SK-N-SH (cell line): ENCODE data around the gene PPP1R27. TPM values are rescaled to one million over a fixed set of nuclear protein-coding genes. Genes with fewer than 3 reads are reported as not detected.

ENCODE experiments used
- CTCF ChIA-PET: fragments of 300-600, 350-600 bp; formaldehyde crosslinking; extraction: SDS; loops from one replicate; lab custom pipeline; 2021; lab: Yijun Ruan, JAX
- POLR2A ChIA-PET: fragments of 350-600 bp; sonication (Branson Sonifier 250); formaldehyde crosslinking; extraction: SDS; loops from one replicate; lab custom pipeline; 2020; ENCODE audit warnings: antibody characterized with exemption, inconsistent platforms; lab: Yijun Ruan, JAX
- DNase-seq: peaks from one replicate; pipeline ENCODE4 v3.0.0; 2012
- H2AFZ ChIP-seq: fragments of 200-600 bp; sonication (generic); 2 replicates; pipeline ENCODE4 v1.8.1; 2016; ENCODE audit warnings: antibody characterized with exemption, mild to moderate bottlenecking, low read depth
- H3F3A ChIP-seq: fragments of 200-600 bp; sonication (generic); replicated peaks from 2 replicates; pipeline ENCODE3; 2016; ENCODE audit warnings: antibody characterized with exemption, mild to moderate bottlenecking; ENCODE audit not compliant: insufficient read depth
- H3K27ac ChIP-seq, 2 experiments: fragments of 200-500 bp in 1 of 2; fragments of 200-600 bp in 1 of 2; sonication (Bioruptor generic) in 1 of 2; sonication (generic), shearing (Covaris generic) in 1 of 2; 2 replicates each; pipeline versions ENCODE4 v1.5.1 to v1.6.1; 2014 to 2016; ENCODE audit warnings: low read depth in 2 of 2, inconsistent platforms in 1 of 2, low read length in 1 of 2, mild to moderate bottlenecking in 1 of 2, mixed read lengths in 1 of 2
- H3K27me3 ChIP-seq: fragments of 200-600 bp; sonication (generic), shearing (Covaris generic); 2 replicates; pipeline ENCODE4 v1.6.1; 2016; ENCODE audit warnings: mixed run types; ENCODE audit not compliant: insufficient read depth
- H3K36me3 ChIP-seq, 2 experiments: fragments of 200-500 bp in 1 of 2; fragments of 200-600 bp in 1 of 2; sonication (Bioruptor generic) in 1 of 2; sonication (generic) in 1 of 2; replicated peaks in 1 of 2; 2 replicates each; pipeline versions ENCODE3 to v1.5.1; 2014 to 2016; ENCODE audit warnings: low read length in 1 of 2, mild to moderate bottlenecking in 1 of 2; ENCODE audit not compliant: insufficient read depth in 2 of 2, control insufficient read depth in 1 of 2
- H3K4me1 ChIP-seq, 2 experiments: fragments of 200-500 bp in 1 of 2; fragments of 200-600 bp in 1 of 2; sonication (Bioruptor generic) in 1 of 2; sonication (generic), shearing (Covaris generic) in 1 of 2; 2 replicates each; pipeline versions ENCODE4 v1.5.1 to v1.6.1; 2014 to 2016; ENCODE audit warnings: low read depth in 1 of 2, low read length in 1 of 2, mixed run types in 1 of 2; ENCODE audit not compliant: insufficient read depth in 2 of 2, control insufficient read depth in 1 of 2
- H3K4me2 ChIP-seq: fragments of 200-600 bp; sonication (generic), shearing (Covaris generic); 2 replicates; pipeline ENCODE4 v1.6.1; 2017; ENCODE audit warnings: mixed run types
- H3K4me3 ChIP-seq, 2 experiments: fragments of 200-500 bp in 1 of 2; fragments of 200-600 bp in 1 of 2; sonication (Bioruptor generic) in 1 of 2; sonication (generic), shearing (Covaris generic) in 1 of 2; 2 replicates each; pipeline versions ENCODE4 v1.5.1 to v1.8.1; 2014 to 2016; ENCODE audit warnings: low read depth in 2 of 2, inconsistent platforms in 1 of 2, low read length in 1 of 2, mild to moderate bottlenecking in 1 of 2, mixed read lengths in 1 of 2, moderate library complexity in 1 of 2
- H3K79me2 ChIP-seq: fragments of 200-600 bp; sonication (generic); 2 replicates; pipeline ENCODE4 v1.8.1; 2017; ENCODE audit warnings: mild to moderate bottlenecking; ENCODE audit not compliant: insufficient read depth
- H3K9ac ChIP-seq: fragments of 200-600 bp; sonication (generic); 2 replicates; pipeline ENCODE4 v1.6.1; 2017; ENCODE audit warnings: mixed run types
- H3K9me2 ChIP-seq: fragments of 200-600 bp; sonication (generic); 2 replicates; pipeline ENCODE4 v1.6.1; 2017; ENCODE audit warnings: mixed run types
- H3K9me3 ChIP-seq: fragments of 200-600 bp; sonication (generic); 2 replicates; pipeline ENCODE4 v1.6.1; 2017; ENCODE audit warnings: mixed run types, mild to moderate bottlenecking, moderate library complexity
- H4K20me1 ChIP-seq: fragments of 200-600 bp; sonication (generic); 2 replicates; pipeline ENCODE4 v1.6.1; 2017; ENCODE audit warnings: mild to moderate bottlenecking, mixed run types; ENCODE audit not compliant: insufficient read depth
- EP300 ChIP-seq, 2 experiments: IDR thresholded peaks; 2 replicates each; pipeline versions ENCODE4 v1.4.0 to v1.6.1; 2012; ENCODE audit warnings: borderline replicate concordance in 1 of 2, low read depth in 1 of 2, low read length in 1 of 2
- FOXM1 ChIP-seq: IDR thresholded peaks from 2 replicates; pipeline ENCODE4 v1.4.0; 2012; ENCODE audit warnings: low read depth, mild to moderate bottlenecking
- IRF3 ChIP-seq: fragments of 150-350 bp; IDR thresholded peaks from 2 replicates; pipeline ENCODE4 v1.6.1; 2016; ENCODE audit warnings: mild to moderate bottlenecking, low read depth, low read length
- MXI1 ChIP-seq: IDR thresholded peaks from 2 replicates; pipeline ENCODE4 v1.6.1; 2012; ENCODE audit warnings: mild to moderate bottlenecking, low read depth, low read length, improper control_type of control experiment
- NFIC ChIP-seq: IDR thresholded peaks from 2 replicates; pipeline ENCODE4 v1.4.0; 2012; ENCODE audit warnings: borderline replicate concordance
- PBX3 ChIP-seq: IDR thresholded peaks from 2 replicates; pipeline ENCODE4; 2012
- POLR2AphosphoS5 ChIP-seq: IDR thresholded peaks from 2 replicates; pipeline ENCODE4 v1.6.1; 2012; ENCODE audit warnings: low read depth, low read length
- RAD21 ChIP-seq: IDR thresholded peaks from 2 replicates; pipeline ENCODE4 v1.6.1; 2012; ENCODE audit warnings: mild to moderate bottlenecking, low read length
- REST ChIP-seq: IDR thresholded peaks from 2 replicates; pipeline ENCODE4 v1.6.1; 2012; ENCODE audit warnings: mild to moderate bottlenecking, low read depth, low read length, moderate library complexity
- RXRA ChIP-seq: IDR thresholded peaks from 2 replicates; pipeline ENCODE4 v1.4.0; 2012; ENCODE audit warnings: low read depth, mild to moderate bottlenecking, borderline replicate concordance
- TCF12 ChIP-seq: IDR thresholded peaks from 2 replicates; pipeline ENCODE4 v1.4.0; 2012
- TEAD4 ChIP-seq: IDR thresholded peaks from 2 replicates; pipeline ENCODE4 v1.4.0; 2012; ENCODE audit warnings: mild to moderate bottlenecking, borderline replicate concordance; ENCODE audit not compliant: insufficient read depth
- USF1 ChIP-seq: IDR thresholded peaks from 2 replicates; pipeline ENCODE4 v1.4.0; 2012; ENCODE audit warnings: low read depth, borderline replicate concordance
- USF2 ChIP-seq: fragments of 150-350 bp; IDR thresholded peaks from 2 replicates; pipeline ENCODE4 v1.6.1; 2017; ENCODE audit warnings: antibody characterized with exemption, low read length, low read depth, borderline replicate concordance
- ZBTB33 ChIP-seq: IDR thresholded peaks from 2 replicates; pipeline ENCODE4 v1.4.0; 2012; ENCODE audit warnings: low read depth, borderline replicate concordance
- WGBS: methylation state at CpG from one replicate; pipeline ENCODE4 v1.1.6; 2017; ENCODE audit warnings: low lambda C conversion rate; 5-methylcytosine and 5-hydroxymethylcytosine counted together
- polyA plus RNA-seq, 3 experiments: library from polyadenylated mRNA; depleted of rRNA; stranded (reverse); fragments of >200 nt; gene quantifications; 2 replicates each; pipeline ENCODE4 v1.2.3, GENCODE V29; 2012

Gene PPP1R27
- polyA plus RNA-seq, 1 of the 3 experiments (the other 2 are of a cell fraction): 0.07 TPM

- H4K20me1 ChIP-seq: no peaks in the 10 kb centered on the region
- no peak overlapping the region for H3K9ac ChIP-seq
- H3K9me3 ChIP-seq: 0 out of 2 replicates have a peak, but pooled peaks cover 3% of the 10 kb centered on the region
- peaks cover 88% of the 10 kb centered on the region for H3K27me3 ChIP-seq
- TF ChIP-seq RAD21 (no peak), TCF12 (no peak), RXRA (no peak), POLR2AphosphoS5 (no peak), PBX3 (no peak), IRF3 (no peak), NFIC (no peak), FOXM1 (no peak), TEAD4 (no peak), EP300 (IDR thresholded peaks at IDR 0.05; ENCODE audit: borderline replicate concordance in 1 of 2, low read depth in 1 of 2, low read length in 1 of 2) (no peak), ZBTB33 (no peak), USF1 (no peak), MXI1 (no peak), REST (no peak), USF2 (no peak)
- no peaks in the 10 kb centered on the region for H3K36me3 ChIP-seq
- no peaks in the 10 kb centered on the region for H3K9me2 ChIP-seq
- WGBS: 17% methylated on average over 26 of the region's 26 CpGs
- no peaks in the 10 kb centered on the region for H3K79me2 ChIP-seq
- no peaks in the 10 kb centered on the region for H3F3A ChIP-seq
- H3K4me2 ChIP-seq: no peak overlapping the region
- no peak overlapping the region; a peak in 1 of 4 replicates for H3K4me3 ChIP-seq
- H2AFZ ChIP-seq: no peak overlapping the region
- H3K27ac ChIP-seq: no peak overlapping the region
- CTCF ChIA-PET: no interaction called here
- peaks cover 0 to 6% of the 10 kb centered on the region in 2 experiments; a peak in 1 of 4 replicates for H3K4me1 ChIP-seq
- DNase-seq: no peak
- POLR2A ChIA-PET: no interaction called here
Measured at GRCh38 chr17:81802856-81803643, 31.8 kb downstream of the PPP1R27 start.
